ENCODE data around the gene ZNF337. TPM values are rescaled to one million over a fixed set of nuclear protein-coding genes. Genes with fewer than 3 reads are reported as not detected.
"Not testable (repeated sequence)": the region's sequence is repeated elsewhere in the genome, so short reads cannot be mapped to it uniquely, and the experiment has no call there.

Gene ZNF337
- total and polyA plus RNA-seq, 8 donors, result 3.5 to 21.0 (median 15.5) TPM

DNA sequence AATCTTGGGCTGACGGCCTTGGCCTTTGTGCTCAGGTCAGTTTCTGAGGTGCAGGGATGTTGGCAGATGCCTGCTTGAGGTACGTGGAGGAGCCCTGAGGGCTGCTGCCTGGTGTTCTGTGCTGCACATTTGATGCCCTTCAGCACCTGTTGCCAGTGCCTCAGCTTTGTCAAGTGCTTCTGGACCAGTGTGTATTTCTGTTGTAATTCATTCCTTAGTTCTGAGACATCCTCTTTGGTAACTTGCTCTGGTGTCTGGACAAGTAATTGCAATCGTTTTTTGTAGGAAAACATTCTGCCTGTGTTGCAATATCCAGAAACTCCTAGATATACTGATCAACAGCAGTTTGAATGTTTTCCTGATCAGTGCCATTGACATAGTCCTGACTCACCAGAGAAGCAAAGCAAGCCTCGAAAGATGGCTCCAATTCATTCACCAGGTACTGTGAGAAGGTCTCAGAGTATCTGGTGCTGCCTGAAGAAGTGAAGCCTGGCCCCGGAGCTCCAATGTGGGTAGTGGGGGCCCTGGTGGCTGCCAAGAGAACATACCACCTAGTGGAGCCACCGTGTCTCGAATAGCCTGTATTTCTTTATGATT is 26.7 kb downstream of the ZNF337 start:
- TF ChIP-seq EP300 (IDR thresholded peaks at IDR 0.05) (no peak), POLR2AphosphoS5 (IDR thresholded peaks at IDR 0.05) (no peak), POLR2A (IDR thresholded peaks at IDR 0.05) (no peak)
- TF ChIP-seq, protein P1, sequence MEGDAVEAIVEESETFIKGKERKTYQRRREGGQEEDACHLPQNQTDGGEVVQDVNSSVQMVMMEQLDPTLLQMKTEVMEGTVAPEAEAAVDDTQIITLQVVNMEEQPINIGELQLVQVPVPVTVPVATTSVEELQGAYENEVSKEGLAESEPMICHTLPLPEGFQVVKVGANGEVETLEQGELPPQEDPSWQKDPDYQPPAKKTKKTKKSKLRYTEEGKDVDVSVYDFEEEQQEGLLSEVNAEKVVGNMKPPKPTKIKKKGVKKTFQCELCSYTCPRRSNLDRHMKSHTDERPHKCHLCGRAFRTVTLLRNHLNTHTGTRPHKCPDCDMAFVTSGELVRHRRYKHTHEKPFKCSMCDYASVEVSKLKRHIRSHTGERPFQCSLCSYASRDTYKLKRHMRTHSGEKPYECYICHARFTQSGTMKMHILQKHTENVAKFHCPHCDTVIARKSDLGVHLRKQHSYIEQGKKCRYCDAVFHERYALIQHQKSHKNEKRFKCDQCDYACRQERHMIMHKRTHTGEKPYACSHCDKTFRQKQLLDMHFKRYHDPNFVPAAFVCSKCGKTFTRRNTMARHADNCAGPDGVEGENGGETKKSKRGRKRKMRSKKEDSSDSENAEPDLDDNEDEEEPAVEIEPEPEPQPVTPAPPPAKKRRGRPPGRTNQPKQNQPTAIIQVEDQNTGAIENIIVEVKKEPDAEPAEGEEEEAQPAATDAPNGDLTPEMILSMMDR (IDR thresholded peaks at IDR 0.05), result no peak
- no peak overlapping the region for H3K27ac ChIP-seq
- H3K4me1 ChIP-seq, result no peaks in the 10 kb centered on the region
- H3K36me3 ChIP-seq, result peaks cover 9 to 26% (median 22%) of the 10 kb centered on the region in 4 donors
- intact Hi-C loops (cut with DNase I; ENCODE audit: low total_unique reads), result no loop called here
- H3K27me3 ChIP-seq, result no peaks in the 10 kb centered on the region
- no peak for DNase-seq
- no peaks in the 10 kb centered on the region for H3K9me3 ChIP-seq
- H3K4me3 ChIP-seq, result no peak overlapping the region
- 68 to 84% (median 76%) methylated on average over 7 of the region's 7 CpGs for WGBS, 5 donors

DNA sequence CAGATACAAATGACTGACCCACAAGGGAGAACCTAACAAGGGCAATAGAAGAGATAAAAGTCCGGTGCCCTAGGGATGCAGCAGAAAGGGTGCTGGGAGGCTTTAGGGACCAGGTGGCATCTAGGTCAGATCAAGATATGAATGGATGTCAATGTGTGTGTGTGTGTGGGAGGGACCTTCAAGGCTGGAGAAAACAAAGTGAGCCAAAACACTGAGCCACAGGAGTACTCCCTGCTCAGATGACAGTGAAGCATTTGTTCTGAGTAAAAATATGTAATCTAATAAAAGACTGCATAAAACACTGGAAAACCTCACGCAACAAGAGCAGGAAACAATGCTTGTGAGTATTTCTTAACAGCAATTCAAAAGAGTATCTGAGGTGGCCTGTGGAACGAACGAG is 28.2 kb downstream of the ZNF337 start:
- no peak for DNase-seq
- Histone ChIP-seq H3K27ac (no peak overlapping the region), H3K9me3 (no peaks in the 10 kb centered on the region), H3K4me1 (no peaks in the 10 kb centered on the region), H3K36me3 (peaks cover 0 to 11% (median 7%) of the 10 kb centered on the region in 4 donors), H3K4me3 (no peak overlapping the region), H3K27me3 (no peaks in the 10 kb centered on the region)
- intact Hi-C loops (cut with DNase I; ENCODE audit: low total_unique reads), result no loop called here
- no peak for TF ChIP-seq EP300 (IDR thresholded peaks at IDR 0.05)
- TF ChIP-seq POLR2AphosphoS5 (IDR thresholded peaks at IDR 0.05), result no peak
- TF ChIP-seq, protein P1 (IDR thresholded peaks at IDR 0.05), result no peak
- no peak for TF ChIP-seq POLR2A (IDR thresholded peaks at IDR 0.05)
- WGBS, 5 donors, result 75 to 86% (median 83%) methylated on average over 4 of the region's 4 CpGs

DNA sequence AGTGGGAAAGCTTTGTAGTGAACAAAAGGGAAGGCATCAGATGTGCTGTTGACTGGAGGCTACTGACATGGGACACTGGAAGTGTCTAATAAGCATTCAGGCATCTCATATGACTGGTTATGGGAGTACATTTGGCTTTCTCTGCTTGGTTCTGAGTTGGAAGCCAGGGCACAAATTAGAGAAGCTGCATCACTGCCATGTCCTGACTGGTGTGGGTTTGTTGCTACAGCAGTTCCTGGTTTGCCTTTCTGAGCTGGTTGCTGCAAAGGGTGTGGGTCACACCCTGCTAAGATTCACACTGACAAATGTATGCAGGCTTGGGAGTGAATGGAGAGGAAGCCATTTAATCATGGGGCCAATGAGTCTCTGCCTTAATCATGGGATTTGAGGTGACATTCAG is 36.7 kb downstream of the ZNF337 start:
- H3K9me3 ChIP-seq, result no peaks in the 10 kb centered on the region
- H3K27ac ChIP-seq, result no peak overlapping the region
- no peak overlapping the region for H3K4me3 ChIP-seq
- no peaks in the 10 kb centered on the region for H3K4me1 ChIP-seq
- no peak for DNase-seq
- intact Hi-C loops (cut with DNase I; ENCODE audit: low total_unique reads), result no loop called here
- peaks cover 0 to 14% (median 4%) of the 10 kb centered on the region in 4 donors for H3K36me3 ChIP-seq
- H3K27me3 ChIP-seq, result no peaks in the 10 kb centered on the region
- no peak for TF ChIP-seq POLR2AphosphoS5 (IDR thresholded peaks at IDR 0.05)
- no peak for TF ChIP-seq EP300 (IDR thresholded peaks at IDR 0.05)
- TF ChIP-seq, protein P1 (IDR thresholded peaks at IDR 0.05), result no peak
- TF ChIP-seq POLR2A (IDR thresholded peaks at IDR 0.05), result no peak

DNA sequence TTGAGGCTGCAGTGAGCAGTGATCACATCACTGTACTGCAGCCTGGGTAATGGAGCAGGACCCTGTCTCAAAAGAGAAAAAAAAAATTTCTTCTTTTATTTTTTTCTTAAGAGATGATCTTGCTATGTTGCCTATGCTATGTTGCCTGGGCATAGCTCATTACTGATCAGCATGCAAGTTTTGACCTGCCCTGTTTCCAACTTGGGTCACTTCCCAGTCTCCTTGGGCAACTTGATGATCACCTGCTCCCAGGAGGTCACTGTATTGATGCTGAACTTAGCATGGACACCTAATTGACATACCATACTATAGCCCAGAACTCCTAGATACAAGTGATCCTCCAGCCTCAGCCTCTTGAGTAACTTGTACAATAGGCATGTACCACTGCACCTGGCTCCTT is 42.2 kb downstream of the ZNF337 start:
- Histone ChIP-seq H3K4me1 (no peaks in the 10 kb centered on the region), H3K27ac (no peak overlapping the region), H3K9me3 (no peaks in the 10 kb centered on the region), H3K36me3 (peaks cover 0 to 3% (median 0%) of the 10 kb centered on the region in 4 donors), H3K4me3 (no peak overlapping the region), H3K27me3 (no peaks in the 10 kb centered on the region)
- TF ChIP-seq POLR2A (IDR thresholded peaks at IDR 0.05), result no peak
- TF ChIP-seq POLR2AphosphoS5 (IDR thresholded peaks at IDR 0.05), result no peak
- TF ChIP-seq, protein P1 (IDR thresholded peaks at IDR 0.05), result no peak
- no peak for TF ChIP-seq EP300 (IDR thresholded peaks at IDR 0.05)
- intact Hi-C loops (cut with DNase I; ENCODE audit: low total_unique reads), result no loop called here
- DNase-seq, result no peak

DNA sequence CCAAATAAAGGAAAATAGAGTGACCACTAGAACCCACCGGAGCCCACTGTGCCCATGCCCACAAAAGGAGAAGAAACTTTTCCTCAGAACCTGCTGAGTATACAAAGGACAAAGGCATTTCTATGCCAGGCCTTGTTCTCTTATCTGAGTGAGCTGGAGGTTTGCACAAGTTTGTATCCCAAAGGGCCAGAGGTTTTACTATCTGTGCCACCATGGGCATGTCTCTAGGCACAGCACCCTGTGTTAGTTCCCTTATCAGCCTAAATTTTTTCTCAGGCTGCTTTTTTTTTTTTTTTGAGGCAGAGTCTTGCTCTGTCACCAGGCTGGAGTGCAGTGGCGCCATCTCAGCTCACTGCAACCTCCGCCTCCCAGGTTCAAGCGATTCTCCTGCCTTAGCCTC is 43.8 kb downstream of the ZNF337 start:
- H3K27me3 ChIP-seq; H3K9me3 ChIP-seq; H3K4me3 ChIP-seq; intact Hi-C loops (cut with DNase I; ENCODE audit: low total_unique reads); H3K27ac ChIP-seq; H3K4me1 ChIP-seq; DNase-seq: not testable (repeated sequence)
- peaks cover 0 to 11% (median 8%) of the 10 kb centered on the region in 4 donors for H3K36me3 ChIP-seq
- WGBS, 5 donors, result 79 to 97% (median 84%) methylated on average over 4 of the region's 4 CpGs

Data from stomach (tissue), 9 donors.